Adrenal gland (tissue), 12 donors: ENCODE results near the gene SPIRE1. TPM values are rescaled to one million over a fixed set of nuclear protein-coding genes. Genes with fewer than 3 reads are reported as not detected.

Source experiments
- DNase-seq, 7 donors: peaks; one replicate each; pipeline ENCODE4 v3.0.0-alpha.2; 2019 to 2020
- H3K27ac ChIP-seq, 5 donors: fragments of 200-600 bp; sonication (generic) in 4 of 5; 1 replicate in 3 of 5; 2 replicates in 2 of 5; pipeline versions ENCODE4 v1.5.1 to v1.8.0; 2016 to 2020; ENCODE audit warnings: mild to moderate bottlenecking in 1 of 5
- H3K27me3 ChIP-seq: fragments of 200-600 bp; 2 replicates; pipeline ENCODE4 v1.8.0; 2021
- H3K36me3 ChIP-seq, 2 donors: fragments of 200-600 bp; replicated peaks in 1 of 2; 1 replicate in 1 of 2; 2 replicates in 1 of 2; pipeline versions ENCODE4 v1.5.1 to v1.8.0; 2018 to 2022
- H3K4me1 ChIP-seq, 2 donors: fragments of 200-600 bp; replicated peaks in 1 of 2; 1 replicate in 1 of 2; 2 replicates in 1 of 2; pipeline versions ENCODE4 v1.5.1 to v1.8.0; 2018 to 2021
- H3K4me3 ChIP-seq, 4 donors: fragments of 200-600 bp; sonication (generic) in 3 of 4; one replicate each; pipeline ENCODE4 v1.5.1; 2016 to 2018
- H3K9me3 ChIP-seq, 3 donors: fragments of 200-600 bp; sonication (generic) in 1 of 3; replicated peaks in 1 of 3; 1 replicate in 2 of 3; 2 replicates in 1 of 3; pipeline versions ENCODE4 v1.5.1 to v1.8.0; 2016 to 2021
- CTCF ChIP-seq, 6 experiments: fragments of 450-650 bp in 4 of 6; fragments of 200-600 bp in 2 of 6; sonication (generic) in 1 of 6; IDR thresholded peaks; 1 replicate in 5 of 6; 2 replicates in 1 of 6; pipeline versions ENCODE4 v1.5.1 to v1.8.0; 2016 to 2021; ENCODE audit warnings: antibody characterized with exemption in 6 of 6, mild to moderate bottlenecking in 2 of 6, moderate library complexity in 1 of 6
- POLR2A ChIP-seq, 2 donors: fragments of 450-650 bp; IDR thresholded peaks; one replicate each; pipeline ENCODE4 v1.6.1; 2017; ENCODE audit warnings: antibody characterized with exemption in 2 of 2, mild to moderate bottlenecking in 2 of 2, moderate library complexity in 1 of 2
- WGBS, 4 donors: extraction: QIAGEN DNeasy Blood & Tissue Kit in 2 of 4; methylation state at CpG; one replicate each; pipeline versions ENCODE4 v1.1.5 to v1.1.7; 2013 to 2017; 5-methylcytosine and 5-hydroxymethylcytosine counted together
- intact Hi-C, 2 donors: fragments of 100-400 bp; cut with DNase I; formaldehyde crosslinking; loops; one replicate each; pipeline versions ENCODE4 v1.14.1 to v1.15.0; 2022 to 2023
- polyA plus RNA-seq, 3 donors: library from polyadenylated mRNA; stranded (reverse); fragments of 200-250 nt in 2 of 3; fragments of 350-450 nt in 1 of 3; fragmentation: Illumina TruSeq in 1 of 3; extraction: RNeasy Lipid Tissue Mini Kit (QIAGEN cat#74804) in 1 of 3; gene quantifications; one replicate each; pipeline ENCODE4 v1.2.3, GENCODE V29; 2013 to 2014
- total RNA-seq, 9 donors: library from RNA; depleted of rRNA in 4 of 9; stranded (reverse); fragments of >200 nt in 4 of 9; fragments of 120-200 nt in 1 of 9; fragmentation: NEBNext Ultra II Directional in 1 of 9; extraction: Animal tissue kit (Norgen Biotek cat#: 25700) in 1 of 9; gene quantifications; one replicate each; pipeline versions ENCODE4 v1.1.0 to v1.2.4, GENCODE V29; 2013 to 2023
- donor health status: healthy with polysubstance abuse.
- donor health status: Bipolar disorder and iron deficiency.
- donor health status: DM: yes; HTN: yes; CAD: no.
- donor health status: DM: no; HTN: no; CAD: no.
- donor health status: DM: no; HTN: no; CAD: no.
- donor health status: DM: yes; HTN: yes; CAD: no.

SPIRE1 gene
- total and polyA plus RNA-seq, 12 donors, result 11.7 to 74.0 (median 45.6) TPM

GRCh38 chr18:12598181-12598930 is 59.6 kb downstream of the SPIRE1 start:
- Histone ChIP-seq H3K36me3 (no peaks in the 10 kb centered on the region), H3K9me3 (no peaks in the 10 kb centered on the region), H3K4me1 (peaks cover 10 to 42% of the 10 kb centered on the region in 2 donors), H3K27ac (no peak overlapping the region), H3K4me3 (no peak overlapping the region), H3K27me3 (no peaks in the 10 kb centered on the region)
- TF ChIP-seq POLR2A (IDR thresholded peaks at IDR 0.05) (no peak), CTCF (IDR thresholded peaks at IDR 0.05) (no peak)
- intact Hi-C loops, result no loop called here
- WGBS, 4 donors, result 56 to 60% (median 58%) methylated on average over 3 of the region's 3 CpGs
- DNase-seq, result no peak

- H3K27ac ChIP-seq, result peak overlapping the region in 1 of 5 donors; percentile 23
- 55 to 78% (median 68%) methylated on average over 5 of the region's 5 CpGs for WGBS, 4 donors
- H3K27me3 ChIP-seq, result no peaks in the 10 kb centered on the region
- intact Hi-C loops, result no loop called here
- no peaks in the 10 kb centered on the region for H3K9me3 ChIP-seq
- H3K36me3 ChIP-seq, result no peaks in the 10 kb centered on the region
- peaks cover 10 to 47% of the 10 kb centered on the region in 2 donors for H3K4me1 ChIP-seq
- no peak overlapping the region for H3K4me3 ChIP-seq
- peak in 5 of 7 donors; percentile 27 to 63 (median 34) for DNase-seq
- TF ChIP-seq CTCF (IDR thresholded peaks at IDR 0.05) (no peak), POLR2A (IDR thresholded peaks at IDR 0.05) (no peak)
These were observed 60.1 kb downstream of the SPIRE1 start for GRCh38 chr18:12597760-12598159.

- H3K4me3 ChIP-seq, result no peak overlapping the region
These were observed 62.2 kb downstream of the SPIRE1 start for GRCh38 chr18:12595571-12596255.

More at GRCh38 chr18:12595571-12596255, 62.2 kb downstream of the SPIRE1 start:
- no peaks in the 10 kb centered on the region for H3K27me3 ChIP-seq
- no peak overlapping the region for H3K27ac ChIP-seq
- peaks cover 11 to 47% of the 10 kb centered on the region in 2 donors for H3K4me1 ChIP-seq
- no peaks in the 10 kb centered on the region for H3K9me3 ChIP-seq
- H3K36me3 ChIP-seq, result no peaks in the 10 kb centered on the region
- intact Hi-C loops, result no loop called here
- DNase-seq, result no peak
- TF ChIP-seq CTCF (IDR thresholded peaks at IDR 0.05) (no peak), POLR2A (IDR thresholded peaks at IDR 0.05) (no peak)
